ENCODE results near the gene COBL. TPM values are rescaled to one million over a fixed set of nuclear protein-coding genes. Genes with fewer than 3 reads are reported as not detected.
"Not testable (repeated sequence)": the region's sequence is repeated elsewhere in the genome, so short reads cannot be mapped to it uniquely, and the experiment has no call there.

The COBL gene
- total RNA-seq, 2 experiments from 2014 or later: not detected

DNA sequence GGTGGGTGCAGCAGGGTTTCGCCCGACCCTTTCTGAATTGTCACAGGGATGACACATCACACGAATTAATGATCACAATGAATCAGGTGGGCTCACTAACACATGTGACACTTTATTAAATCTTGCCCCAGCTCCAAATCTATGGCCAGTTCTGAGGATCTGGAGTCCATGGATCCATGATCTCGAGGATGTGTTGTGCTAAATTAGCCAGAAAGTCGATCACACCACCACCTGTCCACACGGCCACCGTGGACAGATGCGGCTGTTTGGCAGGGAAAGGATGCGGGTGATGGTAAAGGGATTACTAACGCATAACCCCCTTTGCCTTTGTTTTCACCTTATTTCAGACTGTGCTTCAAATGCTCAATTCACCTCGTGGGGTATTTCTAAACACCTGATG lies 96.4 kb downstream of the COBL start:
- DNase-seq (no peak), ATAC-seq (no peak)
- Mint-ChIP-seq H3K27me3 (no peaks in the 10 kb centered on the region), H3K27ac (no peak overlapping the region), H3K4me3 (no peak overlapping the region), H3K9me3 (ENCODE audit: low read depth) (no peaks in the 10 kb centered on the region), H3K4me1 (no peaks in the 10 kb centered on the region), H3K36me3 (ENCODE audit: low read depth) (no peaks in the 10 kb centered on the region)
- POLR2A ChIA-PET: no interaction called here
- CTCF ChIA-PET: no interaction called here
- intact Hi-C loops (cut with DNase I, micrococcal nuclease): no loop called here

DNA sequence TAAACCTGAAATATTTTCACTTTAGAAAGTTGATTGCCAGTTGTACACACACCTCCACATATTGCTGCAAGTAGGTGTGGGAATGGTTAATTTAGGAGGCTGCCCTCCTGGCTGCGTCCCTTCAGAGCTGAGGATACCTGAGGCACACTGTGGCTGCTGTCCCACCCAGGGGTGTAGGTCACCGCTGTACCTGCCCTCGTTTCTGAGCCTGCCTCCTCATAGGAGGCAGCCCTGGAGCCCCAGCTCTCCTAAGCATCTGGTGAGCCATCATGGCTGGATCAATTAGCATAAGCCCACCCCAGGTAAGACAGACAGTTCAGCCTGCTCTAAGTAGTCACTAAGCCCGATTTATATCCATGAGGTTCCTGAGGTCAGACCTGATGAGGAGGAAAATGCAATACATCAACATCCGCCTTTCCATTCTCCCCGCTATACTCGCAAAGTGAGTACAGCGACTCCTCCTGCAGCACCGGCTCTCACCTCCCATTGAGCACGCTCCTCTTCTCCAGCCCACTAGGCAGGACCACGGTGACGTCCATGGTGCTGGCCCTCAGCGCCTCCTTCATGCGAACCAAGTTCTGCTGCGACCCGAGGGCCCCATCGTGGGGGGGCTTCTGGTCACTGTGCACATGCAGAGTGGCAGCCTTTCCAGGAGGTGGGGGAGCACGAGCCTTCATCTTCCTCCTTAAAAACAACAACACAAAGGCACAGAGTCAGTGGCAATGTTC lies 97.2 kb downstream of the COBL start:
- no peak for ATAC-seq
- ChIA-PET CTCF (no interaction called here), POLR2A (no interaction called here)
- H3K9me3 Mint-ChIP-seq (ENCODE audit: low read depth): no peaks in the 10 kb centered on the region
- H3K36me3 Mint-ChIP-seq (ENCODE audit: low read depth): no peaks in the 10 kb centered on the region
- H3K27me3 Mint-ChIP-seq: no peaks in the 10 kb centered on the region
- H3K4me3 Mint-ChIP-seq: no peak overlapping the region
- H3K4me1 Mint-ChIP-seq: no peaks in the 10 kb centered on the region
- intact Hi-C loops (cut with DNase I, micrococcal nuclease): no loop called here
- no peak for DNase-seq
- no peak overlapping the region for H3K27ac Mint-ChIP-seq

DNA sequence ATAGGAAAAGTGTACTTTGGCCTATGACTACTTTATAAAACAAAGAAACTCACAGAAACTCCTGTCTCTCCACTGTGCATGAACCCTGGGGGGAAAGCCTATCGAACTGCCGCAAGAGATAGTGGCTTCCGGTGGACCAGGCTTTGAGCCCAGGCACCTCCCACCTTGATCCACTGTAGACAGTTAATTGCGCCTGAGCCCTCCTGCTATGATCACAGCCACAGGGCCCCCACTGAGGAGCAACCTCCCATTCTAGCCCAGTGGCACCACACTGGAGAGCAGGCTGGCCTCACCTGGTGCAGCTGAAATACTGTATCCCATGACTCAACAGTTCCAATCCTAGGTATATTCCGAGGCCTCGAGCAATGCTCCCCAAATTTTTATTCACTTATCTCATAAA lies 98.8 kb downstream of the COBL start:
- ChIA-PET POLR2A (no interaction called here), CTCF (no interaction called here)
- intact Hi-C loops (cut with DNase I, micrococcal nuclease): no loop called here
- H3K4me1 Mint-ChIP-seq: no peaks in the 10 kb centered on the region
- DNase-seq: no peak
- H3K27ac Mint-ChIP-seq: no peak overlapping the region
- H3K4me3 Mint-ChIP-seq: no peak overlapping the region
- no peaks in the 10 kb centered on the region for H3K36me3 Mint-ChIP-seq (ENCODE audit: low read depth)
- H3K27me3 Mint-ChIP-seq: no peaks in the 10 kb centered on the region
- no peak for ATAC-seq
- no peaks in the 10 kb centered on the region for H3K9me3 Mint-ChIP-seq (ENCODE audit: low read depth)

DNA sequence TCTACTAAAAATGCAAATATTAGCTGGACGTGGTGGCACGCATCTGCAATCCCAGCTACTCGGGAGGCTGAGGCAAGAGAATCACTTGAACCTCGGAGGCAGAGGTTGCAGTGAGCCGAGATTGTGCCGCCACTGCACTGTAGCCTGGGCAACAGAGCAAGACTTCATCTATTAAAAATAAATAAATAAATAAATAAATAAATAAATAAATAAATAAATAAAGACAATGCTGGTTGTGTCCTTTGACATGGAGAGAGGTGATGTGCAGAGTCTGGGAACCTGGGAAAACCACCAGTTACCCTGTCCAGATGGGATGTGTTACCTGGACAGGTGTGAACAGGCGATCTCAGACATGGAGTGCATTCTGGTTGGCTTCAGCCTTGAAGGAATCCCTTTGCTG lies 102.5 kb downstream of the COBL start:
- DNase-seq: no peak
- no peak overlapping the region for H3K27ac Mint-ChIP-seq
- H3K9me3 Mint-ChIP-seq (ENCODE audit: low read depth): no peaks in the 10 kb centered on the region
- H3K4me1 Mint-ChIP-seq: no peaks in the 10 kb centered on the region
- ATAC-seq: no peak
- intact Hi-C loops (cut with DNase I, micrococcal nuclease): no loop called here
- no peaks in the 10 kb centered on the region for H3K27me3 Mint-ChIP-seq
- H3K4me3 Mint-ChIP-seq: no peak overlapping the region
- ChIA-PET CTCF (no interaction called here), POLR2A (no interaction called here)
- H3K36me3 Mint-ChIP-seq (ENCODE audit: low read depth): no peaks in the 10 kb centered on the region

DNA sequence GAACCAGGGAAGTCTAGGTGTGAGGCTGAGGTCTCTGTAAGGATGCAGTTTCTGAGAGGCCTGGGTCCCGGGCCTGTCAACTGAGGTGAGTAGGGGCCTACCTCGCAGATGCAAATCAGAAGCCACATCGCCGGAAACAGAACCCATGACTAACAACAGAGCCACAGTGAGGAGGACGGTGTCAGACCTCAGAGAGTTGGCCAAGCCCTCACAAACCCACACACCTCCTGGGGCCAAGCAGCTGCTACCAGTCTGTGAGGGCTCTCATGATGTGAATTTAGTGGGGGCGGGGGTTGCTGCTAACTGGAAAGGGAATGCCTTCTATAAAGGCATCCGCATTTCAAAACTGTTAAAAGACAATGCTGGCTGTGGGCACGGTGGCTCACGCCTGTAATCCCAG lies 103.0 kb downstream of the COBL start:
- Mint-ChIP-seq H3K27ac (no peak overlapping the region), H3K9me3 (ENCODE audit: low read depth) (no peaks in the 10 kb centered on the region), H3K4me1 (no peaks in the 10 kb centered on the region), H3K36me3 (ENCODE audit: low read depth) (no peaks in the 10 kb centered on the region), H3K4me3 (no peak overlapping the region), H3K27me3 (no peaks in the 10 kb centered on the region)
- ChIA-PET CTCF (no interaction called here), POLR2A (no interaction called here)
- no peak for ATAC-seq
- DNase-seq: peak; percentile 9
- intact Hi-C loops (cut with DNase I, micrococcal nuclease): no loop called here

GRCh38 chr7:51210766-51211165 lies 105.8 kb downstream of the COBL start:
- H3K27ac Mint-ChIP-seq: no peak overlapping the region
- peaks cover 8% of the 10 kb centered on the region for H3K9me3 Mint-ChIP-seq (ENCODE audit: low read depth)
- intact Hi-C loops (cut with DNase I, micrococcal nuclease): no loop called here
- no peaks in the 10 kb centered on the region for H3K27me3 Mint-ChIP-seq
- ATAC-seq: no peak
- POLR2A ChIA-PET: no interaction called here
- H3K4me1 Mint-ChIP-seq: no peaks in the 10 kb centered on the region
- no peaks in the 10 kb centered on the region for H3K36me3 Mint-ChIP-seq (ENCODE audit: low read depth)
- no peak for DNase-seq
- no peak overlapping the region for H3K4me3 Mint-ChIP-seq
- CTCF ChIA-PET: no interaction called here

- H3K4me3 Mint-ChIP-seq: no peak overlapping the region
- no peak for ATAC-seq
- H3K27me3 Mint-ChIP-seq: no peaks in the 10 kb centered on the region
- ChIA-PET CTCF (no interaction called here), POLR2A (no interaction called here)
- no peaks in the 10 kb centered on the region for H3K4me1 Mint-ChIP-seq
- H3K9me3 Mint-ChIP-seq (ENCODE audit: low read depth): peaks cover 8% of the 10 kb centered on the region
- H3K27ac Mint-ChIP-seq: no peak overlapping the region
- no peaks in the 10 kb centered on the region for H3K36me3 Mint-ChIP-seq (ENCODE audit: low read depth)
- DNase-seq: no peak
- intact Hi-C loops (cut with DNase I, micrococcal nuclease): no loop called here
These were observed 107.2 kb downstream of the COBL start for GRCh38 chr7:51209426-51209825.

DNA sequence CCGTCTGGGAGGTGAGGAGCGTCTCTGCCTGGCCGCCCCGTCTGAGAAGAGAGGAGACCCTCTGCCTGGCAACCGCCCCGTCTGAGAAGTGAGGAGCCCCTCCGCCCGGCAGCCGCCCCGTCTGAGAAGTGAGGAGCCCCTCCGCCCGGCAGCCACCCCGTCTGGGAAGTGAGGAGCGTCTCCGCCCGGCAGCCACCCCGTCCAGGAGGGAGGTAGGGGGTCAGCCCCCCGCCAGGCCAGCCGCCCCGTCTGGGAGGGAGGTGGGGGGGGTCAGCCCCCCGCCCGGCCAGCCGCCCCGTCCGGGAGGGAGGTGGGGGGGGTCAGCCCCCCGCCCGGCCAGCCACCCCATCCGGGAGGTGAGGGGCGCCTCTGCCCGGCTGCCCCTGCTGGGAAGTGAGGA lies 108.5 kb downstream of the COBL start:
- POLR2A ChIA-PET; CTCF ChIA-PET; H3K4me1 Mint-ChIP-seq; DNase-seq; ATAC-seq; H3K36me3 Mint-ChIP-seq (ENCODE audit: low read depth); intact Hi-C loops (cut with DNase I, micrococcal nuclease); H3K27ac Mint-ChIP-seq; H3K4me3 Mint-ChIP-seq; H3K27me3 Mint-ChIP-seq: not testable (repeated sequence)
- H3K9me3 Mint-ChIP-seq (ENCODE audit: low read depth): peaks cover 11% of the 10 kb centered on the region

- ChIA-PET POLR2A (no interaction called here), CTCF (interaction anchor here (0.7 to 1.1 kb wide), 2 partner anchors 36 to 231 kb away, joined by 3 to 5 read pairs; no protein-coding TSS in a partner anchor)
- no peaks in the 10 kb centered on the region for H3K36me3 Mint-ChIP-seq (ENCODE audit: low read depth)
- ATAC-seq: no peak
- H3K27ac Mint-ChIP-seq: no peak overlapping the region
- peaks cover 2% of the 10 kb centered on the region for H3K9me3 Mint-ChIP-seq (ENCODE audit: low read depth)
- H3K4me1 Mint-ChIP-seq: no peaks in the 10 kb centered on the region
- H3K27me3 Mint-ChIP-seq: peaks cover 24% of the 10 kb centered on the region
- intact Hi-C loops (cut with DNase I, micrococcal nuclease): no loop called here
- no peak for DNase-seq
- no peak overlapping the region for H3K4me3 Mint-ChIP-seq
These were observed 118.0 kb downstream of the COBL start for GRCh38 chr7:51198654-51199053.

- ATAC-seq: no peak
- intact Hi-C loops (cut with DNase I, micrococcal nuclease): no loop called here
- ChIA-PET POLR2A (no interaction called here), CTCF (interaction anchor here (3.0 kb wide), 1 partner anchor 28 kb away, joined by 11 read pairs; no protein-coding TSS in a partner anchor)
- Mint-ChIP-seq H3K4me3 (no peak overlapping the region), H3K9me3 (ENCODE audit: low read depth) (no peaks in the 10 kb centered on the region), H3K27me3 (no peaks in the 10 kb centered on the region), H3K4me1 (no peaks in the 10 kb centered on the region), H3K36me3 (ENCODE audit: low read depth) (no peaks in the 10 kb centered on the region), H3K27ac (no peak overlapping the region)
- DNase-seq: no peak
These were observed 125.6 kb downstream of the COBL start for GRCh38 chr7:51190969-51191368.

DNA sequence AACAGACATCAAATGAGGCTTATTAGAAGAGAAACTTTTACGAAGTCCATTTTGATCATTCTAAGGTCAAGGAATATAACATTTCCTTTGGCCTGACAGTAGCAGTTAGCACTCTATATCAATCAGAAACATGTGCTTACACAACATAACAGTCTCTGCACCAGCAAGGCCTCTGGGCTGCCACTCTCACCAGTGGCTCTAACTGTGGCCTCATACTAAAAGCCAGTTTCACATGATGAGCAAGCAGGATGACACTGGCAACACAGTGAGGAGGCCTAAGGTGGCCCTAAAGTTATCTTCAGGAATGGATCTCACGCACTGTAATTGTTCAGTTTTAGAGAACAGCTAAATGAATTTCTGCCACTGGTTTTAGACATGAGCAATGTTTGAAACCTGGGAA lies 126.8 kb downstream of the COBL start:
- CTCF ChIA-PET: no interaction called here
- POLR2A ChIA-PET: no interaction called here
- no peak overlapping the region for H3K27ac Mint-ChIP-seq

GRCh38 chr7:51188987-51189386 lies 127.6 kb downstream of the COBL start:
- Mint-ChIP-seq H3K27ac (no peak overlapping the region), H3K36me3 (ENCODE audit: low read depth) (no peaks in the 10 kb centered on the region), H3K4me3 (no peak overlapping the region), H3K4me1 (no peaks in the 10 kb centered on the region), H3K9me3 (ENCODE audit: low read depth) (no peaks in the 10 kb centered on the region), H3K27me3 (no peaks in the 10 kb centered on the region)
- intact Hi-C loops (cut with DNase I, micrococcal nuclease): no loop called here
- DNase-seq (no peak), ATAC-seq (no peak)
- ChIA-PET POLR2A (no interaction called here), CTCF (no interaction called here)

More for the DNA sequence above, 126.8 kb downstream of the COBL start:
- Mint-ChIP-seq H3K36me3 (ENCODE audit: low read depth) (no peaks in the 10 kb centered on the region), H3K27me3 (no peaks in the 10 kb centered on the region), H3K9me3 (ENCODE audit: low read depth) (no peaks in the 10 kb centered on the region), H3K4me1 (no peaks in the 10 kb centered on the region), H3K4me3 (no peak overlapping the region)
- ATAC-seq (no peak), DNase-seq (no peak)
- intact Hi-C loops (cut with DNase I, micrococcal nuclease): no loop called here

GRCh38 chr7:51187941-51188340 lies 128.7 kb downstream of the COBL start:
- Mint-ChIP-seq H3K27me3 (no peaks in the 10 kb centered on the region), H3K27ac (no peak overlapping the region), H3K9me3 (ENCODE audit: low read depth) (no peaks in the 10 kb centered on the region), H3K4me1 (no peaks in the 10 kb centered on the region), H3K4me3 (no peak overlapping the region), H3K36me3 (ENCODE audit: low read depth) (no peaks in the 10 kb centered on the region)
- POLR2A ChIA-PET: interaction anchor here (0.6 kb wide), 1 partner anchor 171 kb away, joined by 4 read pairs; no protein-coding TSS in a partner anchor
- DNase-seq (no peak), ATAC-seq (no peak)
- intact Hi-C loops (cut with DNase I, micrococcal nuclease): no loop called here
- CTCF ChIA-PET: no interaction called here

All from activated CD4-positive, alpha-beta T cell treated with anti-CD3 and anti-CD28 coated beads for 36 hours (primary cell).